HepG2 (cell line): ENCODE measurements around the gene LGALS8. TPM values are rescaled to one million over a fixed set of nuclear protein-coding genes. Genes with fewer than 3 reads are reported as not detected.

Source experiments
- ATAC-seq: fragments of 200-7000 bp; cut with Tn5 transposase; 3 replicates; pipeline ENCODE4 v1.9.1; 2020; ENCODE audit warnings: mild to moderate bottlenecking, moderate library complexity
- BruUV-seq: library from RNA; stranded (reverse); fragments of 400-500 nt; replicated peaks from 2 replicates; lab custom pipeline; 2021; lab: Mats Ljungman, UMichigan
- CTCF ChIA-PET: fragments of 300-600 bp; formaldehyde crosslinking; extraction: SDS; loops from one replicate; lab custom pipeline; 2021; ENCODE audit warnings: low total read pairs, inconsistent platforms, low intra/inter-chr PET ratio; lab: Yijun Ruan, JAX
- POLR2A ChIA-PET: fragments of 350-600 bp; sonication (Branson Sonifier 250); formaldehyde crosslinking; loops from one replicate; lab custom pipeline; 2020; ENCODE audit warnings: antibody characterized with exemption, inconsistent platforms; lab: Yijun Ruan, JAX
- DNase-seq: peaks from one replicate; pipeline ENCODE4 v3.0.0-alpha.2; 2015; ENCODE audit warnings: low spot score
- FAIRE-seq: peaks from 3 replicates; lab custom pipeline; 2011; peaks lifted over from hg19 to GRCh38; lab: Jason Lieb, UNC
- H2AFZ ChIP-seq: one replicate; pipeline ENCODE4 v1.6.1; 2011; ENCODE audit warnings: low read length, inconsistent platforms
- H3K27ac ChIP-seq: fragments of 300-600 bp; 3 replicates; pipeline ENCODE4 v1.8.0; 2011; ENCODE audit warnings: mixed run types, mild to moderate bottlenecking, mixed read lengths, low read length, inconsistent platforms; ENCODE audit not compliant: insufficient read depth; ENCODE audit errors: extremely low read length
- H3K27me3 ChIP-seq, 2 experiments: fragments of 200-600 bp in 1 of 2; 2 replicates in 1 of 2; 3 replicates in 1 of 2; pipeline versions ENCODE4 v1.6.0 to v1.8.0; 2011; ENCODE audit warnings: low read length in 2 of 2, mild to moderate bottlenecking in 2 of 2, moderate library complexity in 2 of 2, inconsistent platforms in 1 of 2; ENCODE audit not compliant: insufficient read depth in 2 of 2, control insufficient read depth in 1 of 2
- H3K36me3 ChIP-seq, 2 experiments: fragments of 200-600 bp in 1 of 2; replicated peaks in 1 of 2; 2 replicates in 1 of 2; 3 replicates in 1 of 2; pipeline versions ENCODE4 v1.5.1 to v1.8.0; 2011; ENCODE audit warnings: low read length in 2 of 2, inconsistent platforms in 1 of 2; ENCODE audit not compliant: insufficient read depth in 2 of 2, control insufficient read depth in 1 of 2
- H3K4me1 ChIP-seq: 2 replicates; pipeline ENCODE4 v1.5.1; 2012; ENCODE audit warnings: low read length, inconsistent platforms; ENCODE audit not compliant: insufficient read depth
- H3K4me2 ChIP-seq: 2 replicates; pipeline ENCODE4 v1.6.0; 2011; ENCODE audit warnings: low read depth, low read length, inconsistent platforms
- H3K4me3 ChIP-seq, 3 experiments: fragments of 200-600 bp in 1 of 3; sonication (generic), shearing (Covaris generic) in 1 of 3; replicated peaks in 1 of 3; 2 replicates each; pipeline ENCODE4 v1.5.1; 2011 to 2016; ENCODE audit warnings: low read length in 3 of 3, inconsistent platforms in 2 of 3, low read depth in 2 of 3, mild to moderate bottlenecking in 2 of 3, control low read depth in 1 of 3, mixed read lengths in 1 of 3; ENCODE audit not compliant: insufficient read depth in 1 of 3
- H3K79me2 ChIP-seq: one replicate; pipeline ENCODE4 v1.6.1; 2011; ENCODE audit warnings: low read length, inconsistent platforms; ENCODE audit not compliant: insufficient read depth
- H3K9ac ChIP-seq: 2 replicates; pipeline ENCODE4 v1.6.0; 2011; ENCODE audit warnings: mild to moderate bottlenecking, low read depth, low read length, inconsistent platforms; ENCODE audit not compliant: insufficient read depth
- H3K9me3 ChIP-seq: 2 replicates; pipeline ENCODE4 v1.5.1; 2012; ENCODE audit warnings: mild to moderate bottlenecking, low read length
- H4K20me1 ChIP-seq: 2 replicates; pipeline ENCODE4 v1.6.0; 2011; ENCODE audit warnings: inconsistent platforms, mild to moderate bottlenecking, low read length, moderate library complexity; ENCODE audit not compliant: insufficient read depth
- CAMTA2 ChIP-seq: sonication (generic); formaldehyde crosslinking; IDR thresholded peaks from 2 replicates; pipeline ENCODE4 v1.4.0; 2020; ENCODE audit warnings: mild to moderate bottlenecking, missing genetic modification reagents, borderline replicate concordance
- CBFB ChIP-seq: sonication (generic); formaldehyde crosslinking; IDR thresholded peaks from 2 replicates; pipeline ENCODE4 v1.4.0; 2020; ENCODE audit warnings: missing genetic modification reagents
- GTF2F1 ChIP-seq: fragments of 150-350 bp; IDR thresholded peaks from 2 replicates; pipeline ENCODE4 v1.6.1; 2014; ENCODE audit warnings: low read length
- IKZF4 ChIP-seq: sonication (generic); formaldehyde crosslinking; IDR thresholded peaks from 2 replicates; pipeline ENCODE4 v1.5.1; 2020; ENCODE audit warnings: borderline replicate concordance, mild to moderate bottlenecking, low read depth, missing genetic modification reagents; ENCODE audit errors: not compliant biosample characterization
- KDM2A ChIP-seq: sonication (generic); formaldehyde crosslinking; IDR thresholded peaks from 2 replicates; pipeline ENCODE4 v1.4.0; 2020; ENCODE audit warnings: low read depth, missing genetic modification reagents, borderline replicate concordance
- MAX ChIP-seq: IDR thresholded peaks from 2 replicates; pipeline ENCODE4 v1.6.1; 2012; ENCODE audit warnings: inconsistent platforms
- ZBTB25 ChIP-seq: IDR thresholded peaks from 2 replicates; pipeline ENCODE4 v1.6.1; 2018; ENCODE audit warnings: missing genetic modification reagents
- ZBTB3 ChIP-seq: sonication (generic); formaldehyde crosslinking; IDR thresholded peaks from 2 replicates; pipeline ENCODE4 v1.4.0; 2020; ENCODE audit warnings: low read depth, mild to moderate bottlenecking, moderate library complexity, missing genetic modification reagents, borderline replicate concordance
- ZBTB40 ChIP-seq, 2 experiments: fragments of 450-650 bp in 1 of 2; sonication (generic) in 1 of 2; formaldehyde crosslinking in 1 of 2; IDR thresholded peaks; 2 replicates each; pipeline versions ENCODE4 v1.6.1 to v1.8.0; 2016 to 2022; ENCODE audit warnings: antibody characterized with exemption in 1 of 2, mild to moderate bottlenecking in 1 of 2, missing genetic modification reagents in 1 of 2
- ZNF558 ChIP-seq: sonication (generic); formaldehyde crosslinking; IDR thresholded peaks from 2 replicates; pipeline ENCODE4 v1.9.0; 2022; ENCODE audit warnings: mild to moderate bottlenecking, missing genetic modification reagents, borderline replicate concordance
- WGBS: methylation state at CpG from one replicate; pipeline ENCODE4 v1.1.6; 2017; ENCODE audit warnings: low lambda C conversion rate; 5-methylcytosine and 5-hydroxymethylcytosine counted together
- in situ Hi-C: cut with HindIII; loops from 2 replicates; pipeline ENCODE4 v1.10.0; 2017; ENCODE audit warnings: low pct_unique_long_range_greater_than_20kb; ENCODE audit not compliant: extremely low pct_ligation_motif_present
- intact Hi-C: fragments of 100-400 bp; cut with micrococcal nuclease; formaldehyde crosslinking; loops from one replicate; pipeline ENCODE4 v1.10.0; 2022; ENCODE audit not compliant: unreplicated experiment
- polyA plus RNA-seq, 8 experiments: library from polyadenylated mRNA; depleted of rRNA in 3 of 8; stranded (reverse) in 7 of 8; unstranded in 1 of 8; fragments of >200 nt; fragmentation: Illumina TruSeq in 4 of 8; extraction: Trizol in 4 of 8; gene quantifications; 2 replicates each; pipeline versions ENCODE4 v1.2.1 to v1.2.3, GENCODE V29; 2011 to 2016; ENCODE audit warnings: low read depth in 4 of 8, missing spikeins in 1 of 8, mixed read lengths in 1 of 8; ENCODE audit not compliant: insufficient read depth in 1 of 8
- total RNA-seq, 5 experiments: library from RNA; depleted of rRNA; stranded (reverse); fragments of >200 nt; fragmentation: Illumina TruSeq; extraction: Trizol; gene quantifications; 2 replicates each; pipeline ENCODE4 v1.2.3, GENCODE V29; 2016; ENCODE audit warnings: low read depth in 1 of 5
- TF ChIP-seq, protein P1 (sequence below): sonication (generic); formaldehyde crosslinking; IDR thresholded peaks from 2 replicates; pipeline ENCODE4 v1.5.1; 2020; ENCODE audit warnings: mild to moderate bottlenecking, missing genetic modification reagents

Gene LGALS8
- total and polyA plus RNA-seq, 2 of the 13 experiments (the other 11 are each of a cell fraction or from before 2014, with no cell fraction given), result 29.3 to 185 TPM

DNA sequence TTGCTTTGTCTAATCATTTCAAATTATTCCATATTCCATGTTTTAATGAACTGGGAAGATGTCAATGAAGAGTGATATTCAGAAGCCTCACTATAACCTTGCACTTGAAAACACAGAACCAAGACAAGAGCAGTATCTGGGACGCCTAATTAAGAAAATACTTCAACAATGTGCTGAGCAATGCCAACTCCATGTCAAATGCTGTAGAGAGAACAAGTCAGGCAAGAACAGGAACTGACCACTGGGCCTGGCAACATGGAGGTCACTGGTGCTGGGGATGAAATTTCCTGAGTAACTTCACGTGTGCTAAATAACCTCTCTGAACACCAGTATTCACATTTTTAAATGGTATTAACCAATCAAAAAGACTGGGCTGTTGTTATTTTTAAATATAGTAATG is 57.7 kb downstream of the LGALS8 start:
- CTCF ChIA-PET, result no interaction called here
- Histone ChIP-seq H4K20me1 (no peaks in the 10 kb centered on the region; the same call in 1 of the 2 replicates), H3K36me3 (peaks cover 17 to 69% of the 10 kb centered on the region in 2 experiments), H2AFZ (no peak overlapping the region), H3K79me2 (no peaks in the 10 kb centered on the region), H3K4me3 (no peak overlapping the region), H3K4me1 (no peaks in the 10 kb centered on the region), H3K27ac (no peak overlapping the region), H3K9me3 (no peaks in the 10 kb centered on the region), H3K27me3 (no peaks in the 10 kb centered on the region), H3K9ac (no peak overlapping the region), H3K4me2 (no peak overlapping the region)
- FAIRE-seq (no peak), ATAC-seq (no peak), DNase-seq (no peak)
- 58% methylated on average over 2 of the region's 2 CpGs for WGBS
- POLR2A ChIA-PET, result no interaction called here
- in situ Hi-C loops (no loop called here), intact Hi-C loops (no loop called here)
- BruUV-seq, result no TSS peak
- TF ChIP-seq ZBTB40 (IDR thresholded peaks at IDR 0.05), result no peak
- TF ChIP-seq ZBTB40 (CRISPR knock-in tag; IDR thresholded peaks at IDR 0.05), result no peak
- TF ChIP-seq CAMTA2 (CRISPR knock-in tag), result no peak
- no peak for TF ChIP-seq IKZF4
- no peak for TF ChIP-seq CBFB
- no peak for TF ChIP-seq ZNF558 (CRISPR knock-in tag)
- no peak for TF ChIP-seq KDM2A (CRISPR knock-in tag)
- TF ChIP-seq ZBTB25 (CRISPR knock-in tag), result no peak
- TF ChIP-seq, protein P1, sequence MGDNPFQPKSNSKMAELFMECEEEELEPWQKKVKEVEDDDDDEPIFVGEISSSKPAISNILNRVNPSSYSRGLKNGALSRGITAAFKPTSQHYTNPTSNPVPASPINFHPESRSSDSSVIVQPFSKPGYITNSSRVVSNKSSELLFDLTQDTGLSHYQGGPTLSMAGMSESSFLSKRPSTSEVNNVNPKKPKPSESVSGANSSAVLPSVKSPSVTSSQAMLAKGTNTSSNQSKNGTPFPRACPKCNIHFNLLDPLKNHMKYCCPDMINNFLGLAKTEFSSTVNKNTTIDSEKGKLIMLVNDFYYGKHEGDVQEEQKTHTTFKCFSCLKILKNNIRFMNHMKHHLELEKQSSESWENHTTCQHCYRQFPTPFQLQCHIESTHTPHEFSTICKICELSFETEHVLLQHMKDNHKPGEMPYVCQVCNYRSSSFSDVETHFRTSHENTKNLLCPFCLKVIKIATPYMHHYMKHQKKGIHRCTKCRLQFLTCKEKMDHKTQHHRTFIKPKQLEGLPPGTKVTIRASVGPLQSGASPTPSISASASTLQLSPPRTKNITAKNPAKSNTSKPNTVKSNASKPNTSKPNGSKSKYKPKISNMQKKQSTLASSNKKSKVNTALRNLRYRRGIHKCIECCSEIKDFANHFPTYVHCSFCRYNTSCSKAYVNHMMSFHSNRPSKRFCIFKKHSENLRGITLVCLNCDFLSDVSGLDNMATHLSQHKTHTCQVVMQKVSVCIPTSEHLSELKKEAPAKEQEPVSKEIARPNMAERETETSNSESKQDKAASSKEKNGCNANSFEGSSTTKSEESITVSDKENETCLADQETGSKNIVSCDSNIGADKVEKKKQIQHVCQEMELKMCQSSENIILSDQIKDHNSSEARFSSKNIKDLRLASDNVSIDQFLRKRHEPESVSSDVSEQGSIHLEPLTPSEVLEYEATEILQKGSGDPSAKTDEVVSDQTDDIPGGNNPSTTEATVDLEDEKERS (CRISPR knock-in tag), result no peak
- TF ChIP-seq ZBTB3, result no peak
- TF ChIP-seq GTF2F1, result no peak
- no peak for TF ChIP-seq MAX
